Caki2 (cell line): ENCODE results near the gene OPN1MW3. TPM values are rescaled to one million over a fixed set of nuclear protein-coding genes. Genes with fewer than 3 reads are reported as not detected.

Experiments used
- DNase-seq: peaks from one replicate; pipeline ENCODE4 v3.0.0-alpha.2; 2015; ENCODE audit warnings: low read depth
- in situ Hi-C: cut with HindIII; loops from 2 replicates; pipeline ENCODE4 v1.10.0; 2016; ENCODE audit warnings: low sequenced_read_pairs, low pct_unique_long_range_greater_than_20kb, mixed read lengths
- total RNA-seq: library from RNA; depleted of rRNA; stranded (reverse); fragments of >200 nt; shearing (Covaris generic); gene quantifications from 2 replicates; pipeline ENCODE4 v1.2.3, GENCODE V29; 2014; ENCODE audit warnings: low replicate concordance; rRNA removed

Gene OPN1MW3
- total RNA-seq, 1 experiment from 2014 or later: not detected

- in situ Hi-C loops: no loop called here
- no peak for DNase-seq
Measured at GRCh38 chrX:154317391-154317995, 60.1 kb downstream of the OPN1MW3 start.

DNA sequence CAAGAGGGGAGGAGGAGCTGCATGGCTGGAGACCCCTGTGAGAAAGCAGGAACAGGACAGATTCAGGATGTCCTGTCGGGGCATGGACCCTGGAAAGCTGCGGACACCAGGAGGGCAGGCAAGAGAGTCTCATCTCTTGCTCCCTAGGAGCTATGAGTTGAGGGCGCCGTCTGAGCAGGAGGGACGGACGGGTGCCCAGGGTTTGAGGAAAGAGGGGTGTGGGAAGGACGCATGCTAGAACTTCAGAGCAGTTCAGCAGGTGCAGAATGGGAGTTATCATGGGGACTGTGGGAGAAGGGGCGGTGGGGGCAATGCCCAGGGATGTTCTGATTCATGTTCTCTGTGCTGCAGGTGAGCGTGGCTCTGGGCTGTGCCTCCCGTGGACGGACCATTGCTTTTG lies 63.0 kb downstream of the OPN1MW3 start:
- in situ Hi-C loops: no loop called here

More for the DNA sequence above, 63.0 kb downstream of the OPN1MW3 start:
- DNase-seq: no peak

Other genes starting within 250 kb of the OPN1MW3 start
- gene IRAK1, start 237.7 kb upstream of the OPN1MW3 start, total RNA-seq: 116 and 131 TPM in 2 replicates
- gene MECP2, start 159.9 kb upstream of the OPN1MW3 start, total RNA-seq: 20.9 and 26.7 TPM in 2 replicates
- gene OPN1LW, start 113.3 kb upstream of the OPN1MW3 start, total RNA-seq: not detected in 2 replicates
- not detected in 2 replicates for gene OPN1MW, start 75.0 kb upstream of the OPN1MW3 start, total RNA-seq
- gene OPN1MW2, start 37.8 kb upstream of the OPN1MW3 start, total RNA-seq: not detected in 2 replicates
- gene TEX28, start 37.5 kb downstream of the OPN1MW3 start, total RNA-seq: not detected in 2 replicates
- 0.37 and 0.64 TPM in 2 replicates for gene TKTL1, start 38.2 kb downstream of the OPN1MW3 start, total RNA-seq
- 1,120 and 1,164 TPM in 2 replicates for gene FLNA, start 117.1 kb downstream of the OPN1MW3 start, total RNA-seq
- 32.0 and 48.7 TPM in 2 replicates for gene EMD, start 121.7 kb downstream of the OPN1MW3 start, total RNA-seq
- 2,876 and 3,155 TPM in 2 replicates for gene RPL10, start 140.8 kb downstream of the OPN1MW3 start, total RNA-seq
- gene DNASE1L1, start 151.7 kb downstream of the OPN1MW3 start, total RNA-seq: 40.3 and 46.1 TPM in 2 replicates
- 38.4 and 68.0 TPM in 2 replicates for gene TAFAZZIN, start 154.0 kb downstream of the OPN1MW3 start, total RNA-seq
- 29.2 and 46.6 TPM in 2 replicates for gene ATP6AP1, start 171.1 kb downstream of the OPN1MW3 start, total RNA-seq
- 58.6 and 91.2 TPM in 2 replicates for gene GDI1, start 179.6 kb downstream of the OPN1MW3 start, total RNA-seq
- 62.3 and 77.1 TPM in 2 replicates for gene FAM50A, start 186.6 kb downstream of the OPN1MW3 start, total RNA-seq
- gene PLXNA3, start 200.7 kb downstream of the OPN1MW3 start, total RNA-seq: 2.2 and 2.7 TPM in 2 replicates
- 32.3 and 71.1 TPM in 2 replicates for gene LAGE3, start 221.7 kb downstream of the OPN1MW3 start, total RNA-seq
- gene UBL4A, start 229.0 kb downstream of the OPN1MW3 start, total RNA-seq: 109 and 110 TPM in 2 replicates
- 14.0 and 21.5 TPM in 2 replicates for gene SLC10A3, start 233.0 kb downstream of the OPN1MW3 start, total RNA-seq